ENCODE data around the gene SLC41A2. TPM values are rescaled to one million over a fixed set of nuclear protein-coding genes. Genes with fewer than 3 reads are reported as not detected.

Gene SLC41A2
- total and polyA plus RNA-seq, 9 donors, result 3.1 to 55.1 (median 26.5) TPM

DNA sequence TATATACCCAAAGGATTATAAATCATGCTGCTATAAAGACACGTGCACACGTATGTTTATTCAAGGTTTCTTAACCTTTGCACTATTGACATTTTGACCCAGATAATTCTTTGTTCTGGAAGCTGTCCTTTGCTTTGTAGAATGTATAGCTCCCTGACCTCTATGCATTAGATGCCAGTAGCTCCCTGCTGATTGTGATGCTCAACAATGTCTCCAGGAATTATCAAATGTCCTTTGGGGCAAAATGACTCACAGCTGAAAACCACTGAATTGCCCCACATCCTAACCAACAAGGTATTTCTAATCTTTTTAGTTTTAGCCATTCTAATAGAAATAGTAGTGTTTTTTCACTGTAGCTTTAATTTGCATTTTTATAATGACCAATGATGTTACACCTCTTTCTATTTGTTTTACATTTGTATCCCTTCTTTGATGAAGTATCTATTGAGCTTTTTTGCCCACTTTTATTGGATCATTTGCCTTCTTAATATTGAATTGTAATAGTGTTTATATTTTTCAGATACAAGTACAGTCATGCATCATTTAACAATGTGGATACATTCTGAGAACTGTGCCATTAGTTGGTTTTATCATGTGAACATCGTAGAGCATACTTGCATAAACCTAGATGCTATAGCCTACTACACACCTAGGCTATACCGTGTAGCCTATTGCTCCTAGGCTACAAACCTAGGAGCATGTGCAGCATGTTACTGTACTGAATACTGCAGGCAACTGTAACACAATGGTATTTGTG lies 17.7 kb upstream of the SLC41A2 start:
- Histone ChIP-seq H3K27ac (no peak overlapping the region), H3K4me1 (ENCODE audit: insufficient read depth) (no peaks in the 10 kb centered on the region), H3K36me3 (no peaks in the 10 kb centered on the region), H3K4me3 (no peak overlapping the region), H3K9me3 (no peaks in the 10 kb centered on the region), H3K27me3 (no peaks in the 10 kb centered on the region)
- 51 to 54% methylated on average over 4 of the region's 4 CpGs; no CpG with 5 or more reads in 1 of the 3 donors for WGBS, 3 donors
- TF ChIP-seq, protein P1, sequence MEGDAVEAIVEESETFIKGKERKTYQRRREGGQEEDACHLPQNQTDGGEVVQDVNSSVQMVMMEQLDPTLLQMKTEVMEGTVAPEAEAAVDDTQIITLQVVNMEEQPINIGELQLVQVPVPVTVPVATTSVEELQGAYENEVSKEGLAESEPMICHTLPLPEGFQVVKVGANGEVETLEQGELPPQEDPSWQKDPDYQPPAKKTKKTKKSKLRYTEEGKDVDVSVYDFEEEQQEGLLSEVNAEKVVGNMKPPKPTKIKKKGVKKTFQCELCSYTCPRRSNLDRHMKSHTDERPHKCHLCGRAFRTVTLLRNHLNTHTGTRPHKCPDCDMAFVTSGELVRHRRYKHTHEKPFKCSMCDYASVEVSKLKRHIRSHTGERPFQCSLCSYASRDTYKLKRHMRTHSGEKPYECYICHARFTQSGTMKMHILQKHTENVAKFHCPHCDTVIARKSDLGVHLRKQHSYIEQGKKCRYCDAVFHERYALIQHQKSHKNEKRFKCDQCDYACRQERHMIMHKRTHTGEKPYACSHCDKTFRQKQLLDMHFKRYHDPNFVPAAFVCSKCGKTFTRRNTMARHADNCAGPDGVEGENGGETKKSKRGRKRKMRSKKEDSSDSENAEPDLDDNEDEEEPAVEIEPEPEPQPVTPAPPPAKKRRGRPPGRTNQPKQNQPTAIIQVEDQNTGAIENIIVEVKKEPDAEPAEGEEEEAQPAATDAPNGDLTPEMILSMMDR (IDR thresholded peaks at IDR 0.05), result no peak
- no peak for TF ChIP-seq EP300 (IDR thresholded peaks at IDR 0.05)
- TF ChIP-seq POLR2A (IDR thresholded peaks at IDR 0.05), result no peak
- DNase-seq, result no peak
- intact Hi-C loops (cut with DNase I), result no loop called here

DNA sequence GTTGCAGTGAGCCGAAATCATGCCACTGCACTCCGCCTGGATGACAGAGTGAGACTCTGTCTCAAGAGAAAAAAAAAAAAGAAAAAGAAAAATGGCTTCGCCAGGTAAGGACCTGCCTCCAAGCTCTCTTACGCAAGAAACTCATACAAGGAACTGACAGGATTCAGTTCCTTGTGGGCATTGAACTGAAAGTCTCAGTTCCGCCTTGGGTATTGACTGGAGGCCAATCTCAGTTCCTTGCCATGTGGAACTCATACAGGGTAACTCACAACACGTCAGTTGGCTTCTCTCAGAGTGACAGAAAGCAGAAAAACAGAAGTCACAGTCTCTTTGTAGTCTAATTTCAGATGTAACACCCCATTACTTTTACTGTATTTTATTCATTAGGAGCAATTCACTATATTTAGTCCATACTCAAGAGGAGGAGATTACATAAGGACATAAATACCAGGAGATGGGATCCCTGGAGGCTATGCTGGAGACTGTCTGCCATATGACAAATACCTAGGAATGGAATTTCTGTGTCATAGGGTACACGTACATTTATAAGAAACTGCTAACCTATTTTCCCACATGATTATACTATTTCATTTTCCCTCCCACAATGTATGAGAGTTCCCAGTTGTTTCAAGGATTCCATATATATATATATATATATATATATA lies 16.7 kb upstream of the SLC41A2 start:
- H3K9me3 ChIP-seq, result no peaks in the 10 kb centered on the region
- H3K4me1 ChIP-seq (ENCODE audit: insufficient read depth), result no peaks in the 10 kb centered on the region
- H3K36me3 ChIP-seq, result no peaks in the 10 kb centered on the region
- H3K27me3 ChIP-seq, result no peaks in the 10 kb centered on the region
- no peak overlapping the region for H3K4me3 ChIP-seq
- DNase-seq, result no peak
- TF ChIP-seq EP300 (IDR thresholded peaks at IDR 0.05) (no peak), POLR2A (IDR thresholded peaks at IDR 0.05) (no peak)
- TF ChIP-seq, protein P1 (IDR thresholded peaks at IDR 0.05), result no peak
- intact Hi-C loops (cut with DNase I), result no loop called here
- no peak overlapping the region for H3K27ac ChIP-seq
- 89 to 91% (median 90%) methylated on average over 7 of the region's 7 CpGs for WGBS, 3 donors

DNA sequence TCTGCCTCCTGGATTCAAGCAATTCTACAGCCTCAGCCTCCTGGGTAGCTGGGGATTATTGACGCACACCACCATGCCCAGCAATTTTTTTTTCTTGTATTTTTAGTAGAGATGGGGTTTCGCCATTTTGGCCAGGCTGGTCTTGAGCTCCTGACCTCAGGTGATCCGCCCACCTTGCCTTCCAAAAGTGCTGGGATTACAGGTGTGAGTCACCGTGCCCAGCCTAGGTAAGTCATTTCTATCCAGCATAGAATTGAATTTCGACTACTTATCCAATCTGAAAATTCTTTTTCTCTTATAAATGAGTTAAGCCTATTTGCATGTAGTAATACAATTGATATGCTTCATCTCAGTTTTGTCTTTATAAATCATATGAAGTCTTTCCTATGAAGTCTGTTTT lies 15.2 kb upstream of the SLC41A2 start:
- TF ChIP-seq, protein P1 (IDR thresholded peaks at IDR 0.05), result no peak
- TF ChIP-seq POLR2A (IDR thresholded peaks at IDR 0.05) (no peak), EP300 (IDR thresholded peaks at IDR 0.05) (no peak)
- intact Hi-C loops (cut with DNase I), result no loop called here

DNA sequence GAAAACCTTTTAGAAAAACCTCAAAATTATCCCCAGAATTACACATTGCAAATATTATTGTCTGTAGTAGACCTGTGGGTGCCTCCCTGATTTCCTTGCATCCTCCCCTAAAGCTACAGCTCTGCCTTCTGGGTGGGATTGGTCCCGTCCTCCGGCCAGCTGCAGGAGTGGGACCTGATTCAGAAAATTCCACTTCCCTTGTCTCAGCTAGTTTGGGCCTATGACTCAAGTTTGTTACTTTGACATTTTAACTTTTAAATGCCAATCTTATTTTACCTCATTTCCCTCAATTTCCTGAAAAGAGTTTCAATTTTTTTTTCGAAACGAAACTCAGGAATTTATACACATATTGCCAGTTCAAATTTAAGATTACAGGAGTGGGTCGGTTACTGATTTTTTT lies 13.2 kb upstream of the SLC41A2 start:
- WGBS, 3 donors, result 15 to 27% (median 26%) methylated on average over 5 of the region's 5 CpGs
- no peaks in the 10 kb centered on the region for H3K4me1 ChIP-seq (ENCODE audit: insufficient read depth)
- no peaks in the 10 kb centered on the region for H3K9me3 ChIP-seq
- DNase-seq, result no peak
- no peaks in the 10 kb centered on the region for H3K27me3 ChIP-seq
- no peak overlapping the region for H3K4me3 ChIP-seq
- H3K27ac ChIP-seq, result no peak overlapping the region
- TF ChIP-seq EP300 (IDR thresholded peaks at IDR 0.05) (no peak), POLR2A (IDR thresholded peaks at IDR 0.05) (no peak)
- TF ChIP-seq, protein P1 (IDR thresholded peaks at IDR 0.05), result no peak
- intact Hi-C loops (cut with DNase I), result no loop called here
- no peaks in the 10 kb centered on the region for H3K36me3 ChIP-seq

More for the DNA sequence above, 15.2 kb upstream of the SLC41A2 start:
- no peaks in the 10 kb centered on the region for H3K9me3 ChIP-seq
- no peak overlapping the region for H3K27ac ChIP-seq
- no peak for DNase-seq
- H3K36me3 ChIP-seq, result no peaks in the 10 kb centered on the region
- H3K27me3 ChIP-seq, result no peaks in the 10 kb centered on the region
- 95 to 97% (median 96%) methylated on average over 5 of the region's 5 CpGs for WGBS, 3 donors
- H3K4me3 ChIP-seq, result no peak overlapping the region
- H3K4me1 ChIP-seq (ENCODE audit: insufficient read depth), result no peaks in the 10 kb centered on the region
